ENCODE data around the gene OTOR. TPM values are rescaled to one million over a fixed set of nuclear protein-coding genes. Genes with fewer than 3 reads are reported as not detected.

The OTOR gene
- total RNA-seq, 5 donors from 2014 or later (not counting 1 experiment from before 2014, with no cell fraction given): not detected

GRCh38 chr20:16752901-16753300, 4.7 kb downstream of the OTOR start:
- Mint-ChIP-seq H3K4me1 (peaks cover 0 to 4% (median 2%) of the 10 kb centered on the region in 3 donors), H3K4me3 (no peak overlapping the region), H3K27ac (no peak overlapping the region), H3K36me3 (no peaks in the 10 kb centered on the region), H3K9me3 (no peaks in the 10 kb centered on the region), H3K27me3 (peaks cover 0 to 18% of the 10 kb centered on the region in 2 donors)
- no peaks in the 10 kb centered on the region for H3K9me3 ChIP-seq
- ChIA-PET CTCF (interaction anchor here in 1 of 2 donors (0.7 to 1.1 kb wide), 2 partner anchors 8 to 13 kb away, joined by 3 read pairs; no protein-coding TSS in a partner anchor), POLR2A (no interaction called here)
- DNase-seq: no peak
- H3K36me3 ChIP-seq (ENCODE audit: control insufficient read depth in 2 of 2, extremely low read depth in 1 of 2, insufficient read depth in 1 of 2, low read length in 1 of 2): no peaks in the 10 kb centered on the region
- H3K4me3 ChIP-seq (ENCODE audit: control insufficient read depth in 1 of 2, extremely low read depth in 1 of 2, low read length in 1 of 2): no peak overlapping the region
- no peak for ATAC-seq (replicated peaks in 1 of 4)
- no peak overlapping the region for H3K27ac ChIP-seq (ENCODE audit: low read length)
- H3K4me1 ChIP-seq (ENCODE audit: control insufficient read depth in 1 of 2, extremely low read depth in 1 of 2, insufficient read depth in 2 of 2, low read length in 2 of 2): no peaks in the 10 kb centered on the region
- no peaks in the 10 kb centered on the region for H3K27me3 ChIP-seq (replicated peaks in 1 of 2; ENCODE audit: control insufficient read depth in 2 of 2, extremely low read depth in 1 of 2, insufficient read depth in 2 of 2, low read length in 1 of 2)

DNA sequence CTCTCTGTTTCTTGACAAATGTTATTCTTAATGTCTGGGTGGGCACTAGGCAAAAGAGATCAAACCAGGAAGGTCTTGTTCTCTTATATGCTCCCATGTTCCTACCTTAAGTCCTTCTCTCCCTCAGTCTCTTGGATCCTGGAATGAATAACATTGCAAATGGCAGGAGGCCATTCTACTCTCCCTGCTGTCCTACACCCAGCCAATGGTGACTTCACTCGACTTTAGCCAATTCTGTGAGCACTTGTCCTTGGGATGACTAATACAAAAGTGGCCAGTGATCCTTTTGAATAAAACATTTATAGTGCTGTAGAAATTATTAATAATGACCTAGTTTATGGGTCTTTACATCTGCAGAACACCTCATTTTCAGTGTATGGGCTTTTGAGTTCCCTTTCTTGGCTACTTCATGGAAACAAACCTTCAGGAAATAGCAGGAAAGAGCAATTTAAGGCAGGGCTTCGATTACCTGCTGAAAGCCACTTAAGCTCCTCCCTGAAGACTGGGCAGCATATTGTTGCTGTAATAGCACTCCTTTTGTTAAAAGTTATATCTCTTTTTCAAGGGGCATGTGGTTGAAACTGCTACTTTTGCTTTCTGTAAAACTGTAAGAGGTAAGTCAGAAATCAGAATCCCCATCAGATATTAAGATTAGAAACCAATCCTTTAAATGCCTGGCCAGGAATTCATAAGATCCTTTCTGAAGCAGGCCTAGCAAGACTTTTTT, 10.5 kb downstream of the OTOR start:
- Histone ChIP-seq H3K4me3 (ENCODE audit: control insufficient read depth in 1 of 2, extremely low read depth in 1 of 2, low read length in 1 of 2) (no peak overlapping the region), H3K36me3 (ENCODE audit: control insufficient read depth in 2 of 2, extremely low read depth in 1 of 2, insufficient read depth in 1 of 2, low read length in 1 of 2) (no peaks in the 10 kb centered on the region), H3K4me1 (ENCODE audit: control insufficient read depth in 1 of 2, extremely low read depth in 1 of 2, insufficient read depth in 2 of 2, low read length in 2 of 2) (no peaks in the 10 kb centered on the region), H3K27ac (ENCODE audit: low read length) (no peak overlapping the region), H3K27me3 (replicated peaks in 1 of 2; ENCODE audit: control insufficient read depth in 2 of 2, extremely low read depth in 1 of 2, insufficient read depth in 2 of 2, low read length in 1 of 2) (peaks cover 0 to 5% of the 10 kb centered on the region in 2 experiments), H3K9me3 (no peaks in the 10 kb centered on the region)
- no peaks in the 10 kb centered on the region for H3K4me1 Mint-ChIP-seq
- DNase-seq (no peak), ATAC-seq (replicated peaks in 1 of 4) (no peak)
- no peak overlapping the region for H3K27ac Mint-ChIP-seq
- H3K9me3 Mint-ChIP-seq: no peaks in the 10 kb centered on the region
- peaks cover 11 to 16% of the 10 kb centered on the region in 2 donors for H3K27me3 Mint-ChIP-seq
- ChIA-PET POLR2A (interaction anchor here in 1 of 2 donors (0.5 kb wide), 1 partner anchor 1409 kb away, joined by 3 read pairs; no protein-coding TSS in a partner anchor), CTCF (no interaction called here)
- H3K4me3 Mint-ChIP-seq: no peak overlapping the region
- no peaks in the 10 kb centered on the region for H3K36me3 Mint-ChIP-seq
- no CpG with 5 or more reads among the region's 2 CpGs for WGBS (ENCODE audit: insufficient coverage)

- H3K4me1 ChIP-seq (ENCODE audit: control insufficient read depth in 1 of 2, extremely low read depth in 1 of 2, insufficient read depth in 2 of 2, low read length in 2 of 2): no peaks in the 10 kb centered on the region
- no peaks in the 10 kb centered on the region for H3K36me3 ChIP-seq (ENCODE audit: control insufficient read depth in 2 of 2, extremely low read depth in 1 of 2, insufficient read depth in 1 of 2, low read length in 1 of 2)
- POLR2A ChIA-PET: interaction anchor here in 1 of 2 donors (0.5 kb wide), 1 partner anchor 1409 kb away, joined by 3 read pairs; no protein-coding TSS in a partner anchor
- DNase-seq (no peak), ATAC-seq (replicated peaks in 1 of 4) (no peak)
- H3K4me3 ChIP-seq (ENCODE audit: control insufficient read depth in 1 of 2, extremely low read depth in 1 of 2, low read length in 1 of 2): no peak overlapping the region
- peaks cover 0 to 5% of the 10 kb centered on the region in 2 experiments for H3K27me3 ChIP-seq (replicated peaks in 1 of 2; ENCODE audit: control insufficient read depth in 2 of 2, extremely low read depth in 1 of 2, insufficient read depth in 2 of 2, low read length in 1 of 2)
- no peak overlapping the region for H3K27ac Mint-ChIP-seq
- H3K9me3 Mint-ChIP-seq: no peaks in the 10 kb centered on the region
- peaks cover 13 to 17% of the 10 kb centered on the region in 2 donors for H3K27me3 Mint-ChIP-seq
- CTCF ChIA-PET: interaction anchor here in 1 of 2 donors (1.2 kb wide), 1 partner anchor 8 kb away, joined by 3 read pairs; no protein-coding TSS in a partner anchor
- WGBS (ENCODE audit: insufficient coverage): no CpG with 5 or more reads among the region's 1 CpG
- H3K9me3 ChIP-seq: no peaks in the 10 kb centered on the region
- H3K27ac ChIP-seq (ENCODE audit: low read length): no peak overlapping the region
- no peaks in the 10 kb centered on the region for H3K36me3 Mint-ChIP-seq
- H3K4me3 Mint-ChIP-seq: no peak overlapping the region
- H3K4me1 Mint-ChIP-seq: no peaks in the 10 kb centered on the region
Observed at GRCh38 chr20:16759181-16759563, 11.0 kb downstream of the OTOR start.

DNA sequence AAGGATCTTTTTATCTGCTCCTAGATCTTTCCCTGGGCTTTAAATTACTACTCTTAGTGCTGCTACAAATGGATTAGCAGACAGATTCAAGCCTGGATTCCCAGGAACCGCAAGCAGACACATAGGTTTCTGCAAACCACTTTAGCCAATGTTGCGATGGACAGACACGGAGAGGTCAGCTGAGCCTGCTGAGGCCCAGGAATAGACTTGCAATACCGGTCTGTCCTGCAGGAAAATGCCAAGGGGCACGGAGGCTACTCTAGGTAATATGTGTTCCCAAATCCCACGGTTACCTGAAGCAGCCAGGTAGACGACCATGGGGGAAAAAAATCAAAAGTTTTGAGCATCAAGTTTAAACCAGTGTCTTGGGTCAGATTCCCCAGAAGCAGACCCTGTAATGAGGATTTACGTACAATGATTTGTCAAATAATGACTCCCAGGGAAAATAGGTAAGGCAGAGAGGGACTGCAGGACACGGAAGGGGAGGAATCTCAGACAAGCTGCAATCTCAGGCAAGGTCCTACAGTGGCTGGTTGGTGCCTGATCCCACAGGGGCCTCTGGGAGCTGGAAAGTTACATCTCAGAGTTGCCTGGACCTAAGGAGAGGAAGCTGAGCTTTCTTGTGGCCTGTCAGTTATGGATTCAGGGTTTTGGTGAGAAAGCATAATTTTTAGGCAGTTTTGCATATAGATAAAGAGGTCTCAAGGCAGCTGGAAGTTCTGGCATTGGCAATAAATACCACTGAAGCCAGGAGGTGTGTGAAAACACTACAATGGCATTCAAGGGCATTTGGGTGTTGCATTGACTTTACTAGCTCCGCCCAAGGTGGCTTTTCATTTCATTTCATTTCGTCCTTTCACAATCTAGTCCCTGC, 12.5 kb downstream of the OTOR start:
- ATAC-seq (replicated peaks in 1 of 4): no peak
- H3K4me1 ChIP-seq (ENCODE audit: control insufficient read depth in 1 of 2, extremely low read depth in 1 of 2, insufficient read depth in 2 of 2, low read length in 2 of 2): no peaks in the 10 kb centered on the region
- 77% methylated on average over 9 of the region's 11 CpGs for WGBS (ENCODE audit: insufficient coverage)
- no peak overlapping the region for H3K27ac Mint-ChIP-seq
- no peak overlapping the region for H3K4me3 ChIP-seq (ENCODE audit: control insufficient read depth in 1 of 2, extremely low read depth in 1 of 2, low read length in 1 of 2)
- no peak overlapping the region for H3K4me3 Mint-ChIP-seq
- POLR2A ChIA-PET: no interaction called here
- H3K27ac ChIP-seq (ENCODE audit: low read length): no peak overlapping the region
- peaks cover 22 to 26% of the 10 kb centered on the region in 2 donors for H3K27me3 Mint-ChIP-seq
- H3K36me3 Mint-ChIP-seq: no peaks in the 10 kb centered on the region
- H3K4me1 Mint-ChIP-seq: no peaks in the 10 kb centered on the region
- no peaks in the 10 kb centered on the region for H3K36me3 ChIP-seq (ENCODE audit: control insufficient read depth in 2 of 2, extremely low read depth in 1 of 2, insufficient read depth in 1 of 2, low read length in 1 of 2)
- no peaks in the 10 kb centered on the region for H3K9me3 ChIP-seq
- H3K9me3 Mint-ChIP-seq: no peaks in the 10 kb centered on the region
- CTCF ChIA-PET: interaction anchor here (0.7 to 1.5 kb wide), 6 partner anchors 8 to 242 kb away, joined by 3 to 5 read pairs (median 3); no protein-coding TSS in a partner anchor
- DNase-seq: no peak
- peaks cover 0 to 6% of the 10 kb centered on the region in 2 experiments for H3K27me3 ChIP-seq (replicated peaks in 1 of 2; ENCODE audit: control insufficient read depth in 2 of 2, extremely low read depth in 1 of 2, insufficient read depth in 2 of 2, low read length in 1 of 2)

DNA sequence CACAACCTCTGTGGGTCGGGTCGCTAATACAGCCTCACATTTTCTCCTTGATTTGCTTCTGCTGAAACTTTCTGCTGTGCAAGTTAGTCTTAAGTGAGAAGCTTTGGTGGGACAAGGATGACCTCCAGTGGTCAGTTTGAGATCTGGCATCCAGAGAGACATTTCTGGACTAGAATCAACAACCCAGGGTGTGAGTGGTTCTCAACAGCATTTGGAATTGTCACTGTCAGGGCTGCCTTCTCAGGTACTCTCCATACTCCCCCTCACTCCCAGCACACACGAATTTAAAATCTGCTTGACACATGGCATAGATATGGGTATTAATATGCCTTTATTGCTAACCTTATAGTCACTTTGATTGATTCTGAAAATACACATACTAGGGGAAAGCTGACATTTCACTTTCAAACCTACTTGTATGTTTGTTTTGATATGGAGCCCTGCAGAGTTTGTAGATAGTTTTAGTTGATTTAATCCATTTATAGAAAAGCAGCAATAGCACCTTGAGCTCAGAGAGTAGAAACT, 13.2 kb downstream of the OTOR start:
- Histone ChIP-seq H3K27ac (ENCODE audit: low read length) (no peak overlapping the region), H3K4me1 (ENCODE audit: control insufficient read depth in 1 of 2, extremely low read depth in 1 of 2, insufficient read depth in 2 of 2, low read length in 2 of 2) (no peaks in the 10 kb centered on the region), H3K36me3 (ENCODE audit: control insufficient read depth in 2 of 2, extremely low read depth in 1 of 2, insufficient read depth in 1 of 2, low read length in 1 of 2) (no peaks in the 10 kb centered on the region), H3K27me3 (replicated peaks in 1 of 2; ENCODE audit: control insufficient read depth in 2 of 2, extremely low read depth in 1 of 2, insufficient read depth in 2 of 2, low read length in 1 of 2) (peaks cover 0 to 9% of the 10 kb centered on the region in 2 experiments), H3K4me3 (ENCODE audit: control insufficient read depth in 1 of 2, extremely low read depth in 1 of 2, low read length in 1 of 2) (no peak overlapping the region), H3K9me3 (no peaks in the 10 kb centered on the region)
- H3K36me3 Mint-ChIP-seq: no peaks in the 10 kb centered on the region
- H3K4me3 Mint-ChIP-seq: no peak overlapping the region
- ATAC-seq (replicated peaks in 1 of 4): peak; percentile 58 to 72 (median 64)
- no CpG with 5 or more reads among the region's 3 CpGs for WGBS (ENCODE audit: insufficient coverage)
- peaks cover 25 to 30% of the 10 kb centered on the region in 2 donors for H3K27me3 Mint-ChIP-seq
- POLR2A ChIA-PET: no interaction called here
- H3K27ac Mint-ChIP-seq: no peak overlapping the region
- no peaks in the 10 kb centered on the region for H3K4me1 Mint-ChIP-seq
- DNase-seq: peak in 33 of 35 experiments; percentile 2 to 78 (median 36)
- CTCF ChIA-PET: interaction anchor here (0.5 to 1.5 kb wide), 5 partner anchors 8 to 1960 kb away, joined by 3 to 5 read pairs (median 3); no protein-coding TSS in a partner anchor
- H3K9me3 Mint-ChIP-seq: no peaks in the 10 kb centered on the region

GRCh38 chr20:16764560-16764959, 16.4 kb downstream of the OTOR start:
- Mint-ChIP-seq H3K27me3 (peaks cover 33 to 34% of the 10 kb centered on the region in 2 donors), H3K4me3 (no peak overlapping the region), H3K9me3 (no peaks in the 10 kb centered on the region), H3K4me1 (no peaks in the 10 kb centered on the region), H3K36me3 (no peaks in the 10 kb centered on the region), H3K27ac (no peak overlapping the region)
- Histone ChIP-seq H3K36me3 (ENCODE audit: control insufficient read depth in 2 of 2, extremely low read depth in 1 of 2, insufficient read depth in 1 of 2, low read length in 1 of 2) (no peaks in the 10 kb centered on the region), H3K27ac (ENCODE audit: low read length) (no peak overlapping the region), H3K4me1 (ENCODE audit: control insufficient read depth in 1 of 2, extremely low read depth in 1 of 2, insufficient read depth in 2 of 2, low read length in 2 of 2) (no peaks in the 10 kb centered on the region), H3K27me3 (replicated peaks in 1 of 2; ENCODE audit: control insufficient read depth in 2 of 2, extremely low read depth in 1 of 2, insufficient read depth in 2 of 2, low read length in 1 of 2) (peaks cover 0 to 9% of the 10 kb centered on the region in 2 experiments), H3K9me3 (no peaks in the 10 kb centered on the region), H3K4me3 (ENCODE audit: control insufficient read depth in 1 of 2, extremely low read depth in 1 of 2, low read length in 1 of 2) (no peak overlapping the region)
- ChIA-PET CTCF (no interaction called here), POLR2A (no interaction called here)
- no peak for DNase-seq
- no peak for ATAC-seq (replicated peaks in 1 of 4)
- 36% methylated on average over 2 of the region's 4 CpGs for WGBS (ENCODE audit: insufficient coverage)

All from T-cell (primary cell).